ENCODE results near the gene EVX1. TPM values are rescaled to one million over a fixed set of nuclear protein-coding genes. Genes with fewer than 3 reads are reported as not detected.

Gene EVX1
- total RNA-seq, 1 donor from 2014 or later, result not detected

- Histone ChIP-seq H3K27ac (no peak overlapping the region), H3F3A (ENCODE audit: low read depth) (no peaks in the 10 kb centered on the region), H4K20me1 (ENCODE audit: low read depth) (peaks cover 20% of the 10 kb centered on the region), H2AFZ (replicated peaks) (no peak overlapping the region), H3K4me2 (no peak overlapping the region), H3K79me2 (ENCODE audit: low read depth) (no peaks in the 10 kb centered on the region), H3K4me3 (no peak overlapping the region), H3K9me3 (ENCODE audit: low read depth) (no peaks in the 10 kb centered on the region), H3K27me3 (peaks cover 100% of the 10 kb centered on the region), H3K9ac (no peak overlapping the region), H3K36me3 (no peaks in the 10 kb centered on the region), H3K4me1 (peaks cover 17% of the 10 kb centered on the region)
- Mint-ChIP-seq H3K4me1 (no peaks in the 10 kb centered on the region), H3K9me3 (peaks cover 5% of the 10 kb centered on the region), H3K36me3 (peaks cover 2% of the 10 kb centered on the region), H3K27me3 (ENCODE audit: insufficient read depth, low read depth) (peaks cover 84% of the 10 kb centered on the region), H3K27ac (no peak overlapping the region), H3K4me3 (no peak overlapping the region)
- TF ChIP-seq CTCF (IDR thresholded peaks at IDR 0.05), result no peak
- no peak for TF ChIP-seq EZH2 (IDR thresholded peaks at IDR 0.05)
- no peak for TF ChIP-seq EZH2phosphoT487 (IDR thresholded peaks at IDR 0.05)
- no peak for DNase-seq (ENCODE audit: low spot score)
These were observed 24.7 kb upstream of the EVX1 start for GRCh38 chr7:27217951-27218350.

GRCh38 chr7:27219821-27220220 lies 22.8 kb upstream of the EVX1 start:
- Histone ChIP-seq H3K4me2 (no peak overlapping the region), H3K27ac (no peak overlapping the region), H3K27me3 (peaks cover 100% of the 10 kb centered on the region), H3K4me1 (peaks cover 12% of the 10 kb centered on the region), H3K9ac (no peak overlapping the region), H3K4me3 (no peak overlapping the region), H3K36me3 (no peaks in the 10 kb centered on the region), H4K20me1 (ENCODE audit: low read depth) (peaks cover 3% of the 10 kb centered on the region), H3K79me2 (ENCODE audit: low read depth) (no peaks in the 10 kb centered on the region), H3K9me3 (ENCODE audit: low read depth) (no peaks in the 10 kb centered on the region), H2AFZ (replicated peaks) (no peak overlapping the region), H3F3A (ENCODE audit: low read depth) (no peaks in the 10 kb centered on the region)
- H3K9me3 Mint-ChIP-seq, result peaks cover 5% of the 10 kb centered on the region
- peaks cover 2% of the 10 kb centered on the region for H3K36me3 Mint-ChIP-seq
- DNase-seq (ENCODE audit: low spot score), result no peak
- no peak overlapping the region for H3K27ac Mint-ChIP-seq
- no peak for TF ChIP-seq EZH2phosphoT487 (IDR thresholded peaks at IDR 0.05)
- no peak for TF ChIP-seq CTCF (IDR thresholded peaks at IDR 0.05)
- no peak for TF ChIP-seq EZH2 (IDR thresholded peaks at IDR 0.05)
- H3K4me3 Mint-ChIP-seq, result no peak overlapping the region
- H3K4me1 Mint-ChIP-seq, result no peaks in the 10 kb centered on the region
- peaks cover 80% of the 10 kb centered on the region for H3K27me3 Mint-ChIP-seq (ENCODE audit: insufficient read depth, low read depth)

GRCh38 chr7:27220440-27220955 lies 22.1 kb upstream of the EVX1 start:
- H3K4me1 ChIP-seq, result peaks cover 12% of the 10 kb centered on the region
- H3K4me3 ChIP-seq, result no peak overlapping the region
- no peak overlapping the region for H3K9ac ChIP-seq
- DNase-seq (ENCODE audit: low spot score), result no peak
- H3K27ac Mint-ChIP-seq, result no peak overlapping the region
- peak; percentile 58 for TF ChIP-seq EZH2 (IDR thresholded peaks at IDR 0.05)
- no peak for TF ChIP-seq EZH2phosphoT487 (IDR thresholded peaks at IDR 0.05)
- no peak for TF ChIP-seq CTCF (IDR thresholded peaks at IDR 0.05)
- H3K27me3 ChIP-seq, result peaks cover 100% of the 10 kb centered on the region
- H3K27ac ChIP-seq, result no peak overlapping the region
- H3K79me2 ChIP-seq (ENCODE audit: low read depth), result no peaks in the 10 kb centered on the region
- H3K36me3 ChIP-seq, result no peaks in the 10 kb centered on the region
- no peaks in the 10 kb centered on the region for H3F3A ChIP-seq (ENCODE audit: low read depth)
- H2AFZ ChIP-seq (replicated peaks), result no peak overlapping the region
- no peak overlapping the region for H3K4me3 Mint-ChIP-seq
- H4K20me1 ChIP-seq (ENCODE audit: low read depth), result peaks cover 6% of the 10 kb centered on the region
- no peaks in the 10 kb centered on the region for H3K9me3 ChIP-seq (ENCODE audit: low read depth)
- H3K27me3 Mint-ChIP-seq (ENCODE audit: insufficient read depth, low read depth), result peaks cover 80% of the 10 kb centered on the region
- H3K4me1 Mint-ChIP-seq, result peaks cover 2% of the 10 kb centered on the region
- H3K9me3 Mint-ChIP-seq, result peaks cover 7% of the 10 kb centered on the region
- no peak overlapping the region for H3K4me2 ChIP-seq
- H3K36me3 Mint-ChIP-seq, result peaks cover 2% of the 10 kb centered on the region

Data from neural progenitor cell (in vitro differentiated cells).